AG04450 (cell line): ENCODE measurements around the gene AVP. TPM values are rescaled to one million over a fixed set of nuclear protein-coding genes. Genes with fewer than 3 reads are reported as not detected.
A peak's percentile ranks its signal among the peaks of the same experiment; 100 is the strongest.

Source experiments
- CTCF ChIA-PET: fragments of 300-600, 350-600 bp; formaldehyde crosslinking; extraction: SDS; loops from one replicate; lab custom pipeline; 2022; ENCODE audit warnings: antibody characterized with exemption, inconsistent platforms; lab: Charles Lee
- POLR2A ChIA-PET: fragments of 350-600 bp; formaldehyde crosslinking; extraction: SDS; loops from one replicate; lab custom pipeline; 2021; ENCODE audit warnings: antibody characterized with exemption, inconsistent platforms; lab: Yijun Ruan, JAX
- DNase-seq: peaks from one replicate; pipeline ENCODE4 v3.0.0-alpha.2; 2011; ENCODE audit warnings: low read depth, low spot score
- H3K27ac ChIP-seq: one replicate; pipeline ENCODE4 v1.5.1; 2012; ENCODE audit warnings: low read depth, low read length, control low read depth
- H3K27me3 ChIP-seq: one replicate; pipeline ENCODE4 v1.6.0; 2012; ENCODE audit warnings: low read length; ENCODE audit not compliant: control insufficient read depth, insufficient read depth
- H3K4me3 ChIP-seq: 2 replicates; pipeline ENCODE4 v1.5.1; 2011; ENCODE audit warnings: mild to moderate bottlenecking, low read depth, low read length, control low read depth
- H3K9me3 ChIP-seq: 2 replicates; pipeline ENCODE4 v1.5.1; 2012; ENCODE audit warnings: low read length; ENCODE audit not compliant: control insufficient read depth, insufficient read depth
- polyA plus RNA-seq: library from polyadenylated mRNA; depleted of rRNA; stranded (reverse); fragments of >200 nt; gene quantifications from 2 replicates; pipeline ENCODE4 v1.2.3, GENCODE V29; 2011
- TF ChIP-seq, protein P1 (sequence below): IDR thresholded peaks from 2 replicates; pipeline ENCODE4 v1.5.1; 2011; ENCODE audit warnings: low read depth, low read length, control low read depth, inconsistent platforms

Gene AVP
- polyA plus RNA-seq, 1 experiment: not detected

DNA sequence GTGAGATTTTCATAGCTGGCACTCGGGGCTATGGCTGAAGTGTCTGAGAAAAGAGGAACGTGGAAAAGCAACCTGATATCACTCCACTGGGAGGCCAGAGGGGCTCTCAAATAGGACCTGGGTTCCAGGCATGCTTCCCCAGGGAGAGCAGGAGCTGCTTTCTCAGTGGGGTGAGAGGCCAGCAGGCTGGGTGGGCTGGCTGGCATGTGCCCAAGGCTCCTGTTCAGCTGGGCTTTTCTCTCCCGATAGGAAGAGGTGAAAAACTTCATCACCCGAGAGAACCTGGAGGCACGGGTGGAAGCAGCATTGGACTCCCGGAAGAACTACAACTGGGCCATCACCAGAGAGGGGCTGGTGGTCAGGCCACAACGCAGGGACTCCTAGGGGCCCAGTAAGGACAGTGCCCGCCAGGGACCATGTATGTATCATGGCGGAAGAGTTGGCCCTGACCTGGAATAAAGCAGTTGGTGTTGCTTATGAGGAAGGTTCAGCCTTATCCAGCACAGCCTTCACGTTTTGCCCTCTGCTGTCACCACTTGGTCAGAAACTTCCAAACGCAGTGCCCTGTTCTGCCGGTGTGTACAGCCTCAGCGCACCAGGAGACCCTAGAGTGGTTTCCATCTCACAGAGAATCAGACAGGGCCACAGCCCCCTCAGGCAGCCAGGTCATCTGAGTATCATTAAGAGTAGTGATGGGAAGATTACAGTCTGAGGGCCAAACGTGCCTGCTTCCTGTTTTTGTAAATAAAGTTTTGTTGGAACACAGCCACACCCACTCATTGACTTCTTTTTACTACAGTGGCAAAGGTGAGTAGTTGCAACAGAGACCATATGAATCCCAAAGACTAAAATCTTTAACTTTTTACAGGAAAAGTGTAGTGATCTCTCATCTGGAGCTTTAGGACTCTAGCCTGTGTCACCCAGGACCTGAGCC lies 36.8 kb downstream of the AVP start:
- no peak for DNase-seq
- Histone ChIP-seq H3K4me3 (no peak overlapping the region), H3K27ac (no peak overlapping the region), H3K27me3 (no peaks in the 10 kb centered on the region), H3K9me3 (no peaks in the 10 kb centered on the region; the same call in 1 of the 2 replicates)
- ChIA-PET CTCF (no interaction called here), POLR2A (no interaction called here)
- TF ChIP-seq, protein P1, sequence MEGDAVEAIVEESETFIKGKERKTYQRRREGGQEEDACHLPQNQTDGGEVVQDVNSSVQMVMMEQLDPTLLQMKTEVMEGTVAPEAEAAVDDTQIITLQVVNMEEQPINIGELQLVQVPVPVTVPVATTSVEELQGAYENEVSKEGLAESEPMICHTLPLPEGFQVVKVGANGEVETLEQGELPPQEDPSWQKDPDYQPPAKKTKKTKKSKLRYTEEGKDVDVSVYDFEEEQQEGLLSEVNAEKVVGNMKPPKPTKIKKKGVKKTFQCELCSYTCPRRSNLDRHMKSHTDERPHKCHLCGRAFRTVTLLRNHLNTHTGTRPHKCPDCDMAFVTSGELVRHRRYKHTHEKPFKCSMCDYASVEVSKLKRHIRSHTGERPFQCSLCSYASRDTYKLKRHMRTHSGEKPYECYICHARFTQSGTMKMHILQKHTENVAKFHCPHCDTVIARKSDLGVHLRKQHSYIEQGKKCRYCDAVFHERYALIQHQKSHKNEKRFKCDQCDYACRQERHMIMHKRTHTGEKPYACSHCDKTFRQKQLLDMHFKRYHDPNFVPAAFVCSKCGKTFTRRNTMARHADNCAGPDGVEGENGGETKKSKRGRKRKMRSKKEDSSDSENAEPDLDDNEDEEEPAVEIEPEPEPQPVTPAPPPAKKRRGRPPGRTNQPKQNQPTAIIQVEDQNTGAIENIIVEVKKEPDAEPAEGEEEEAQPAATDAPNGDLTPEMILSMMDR: no peak

DNA sequence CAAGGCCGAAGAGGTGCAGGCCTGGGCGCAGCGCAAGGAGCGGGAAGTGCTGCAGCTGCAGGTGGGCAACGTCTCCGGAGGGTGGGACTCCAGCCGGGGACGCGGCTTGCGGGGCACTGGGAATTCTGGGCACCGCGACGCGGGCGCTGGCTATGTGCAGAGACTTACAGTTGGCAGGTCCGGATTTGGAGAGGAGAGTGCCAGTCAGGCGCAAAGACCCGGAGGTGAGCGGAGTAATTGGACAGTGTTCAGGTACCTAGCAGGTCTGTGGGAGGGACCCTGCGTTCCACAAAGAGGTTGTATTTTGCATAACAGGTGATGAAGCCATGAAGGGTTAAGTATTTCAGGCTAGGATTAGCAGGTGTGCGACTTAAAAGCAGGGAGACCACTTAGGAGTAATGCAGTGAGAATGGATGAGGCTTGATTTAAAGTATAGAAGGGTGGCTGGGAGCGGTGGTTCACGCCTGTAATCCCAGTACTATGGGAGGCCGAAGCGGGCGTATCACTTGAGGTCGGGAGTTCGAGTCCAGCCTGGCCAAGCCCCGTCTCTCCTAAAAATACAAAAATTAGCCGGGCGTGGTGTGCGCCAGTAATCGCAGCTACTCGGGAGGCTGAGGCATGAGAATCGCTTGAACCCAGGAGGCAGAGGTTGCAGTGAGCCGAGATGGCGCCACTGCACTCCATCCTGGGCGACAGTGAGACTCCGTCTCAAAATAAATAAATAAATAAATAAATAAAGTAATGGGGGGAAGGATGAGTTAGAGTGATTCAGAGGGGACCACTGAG lies 37.7 kb downstream of the AVP start:
- ChIA-PET CTCF (no interaction called here), POLR2A (interaction anchor here (0.5 kb wide), 1 partner anchor 20 kb away, joined by 3 read pairs; no protein-coding TSS in a partner anchor)
- Histone ChIP-seq H3K27ac (no peak overlapping the region), H3K9me3 (no peaks in the 10 kb centered on the region; the same call in 1 of the 2 replicates), H3K4me3 (peak overlapping the region; percentile 81), H3K27me3 (no peaks in the 10 kb centered on the region)
- TF ChIP-seq, protein P1: no peak
- no peak for DNase-seq

DNA sequence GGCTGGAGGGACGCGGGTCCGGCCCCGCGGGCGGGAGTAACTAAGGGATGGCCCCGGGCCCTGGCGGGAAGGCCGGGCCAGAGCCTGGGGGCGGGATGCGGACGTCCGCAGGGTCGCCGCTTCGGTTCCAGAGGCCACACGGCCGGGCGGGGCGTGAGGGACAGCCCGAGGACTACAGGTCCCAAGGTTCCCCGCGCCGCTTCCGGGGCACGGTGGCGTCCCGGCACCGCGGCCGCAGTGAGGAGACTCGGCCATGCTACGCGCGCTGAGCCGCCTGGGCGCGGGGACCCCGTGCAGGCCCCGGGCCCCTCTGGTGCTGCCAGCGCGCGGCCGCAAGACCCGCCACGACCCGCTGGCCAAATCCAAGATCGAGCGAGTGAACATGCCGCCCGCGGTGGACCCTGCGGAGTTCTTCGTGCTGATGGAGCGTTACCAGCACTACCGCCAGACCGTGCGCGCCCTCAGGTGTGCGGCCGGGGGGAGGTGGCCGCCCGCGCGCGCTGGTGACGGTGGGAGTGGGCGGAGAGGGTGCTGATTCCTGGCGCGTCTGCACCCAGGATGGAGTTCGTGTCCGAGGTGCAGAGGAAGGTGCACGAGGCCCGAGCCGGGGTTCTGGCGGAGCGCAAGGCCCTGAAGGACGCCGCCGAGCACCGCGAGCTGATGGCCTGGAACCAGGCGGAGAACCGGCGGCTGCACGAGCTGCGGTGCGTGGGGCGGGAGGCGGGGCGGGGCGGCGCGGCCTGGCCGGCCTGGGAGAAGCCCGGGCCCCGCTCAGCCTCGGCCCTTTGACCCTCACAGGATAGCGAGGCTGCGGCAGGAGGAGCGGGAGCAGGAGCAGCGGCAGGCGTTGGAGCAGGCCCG lies 38.5 kb downstream of the AVP start, which contains the start of gene MRPS26:
MRPS26 (plus strand) TSS at position 237 of the 861 bp plus-strand sequence; CDS start at position 254, 17 bp downstream.
- Histone ChIP-seq H3K27ac (peak within 1 kb of the TSS; percentile 77), H3K4me3 (peak within 1 kb of the TSS; percentile 81), H3K27me3 (no peaks in the 10 kb centered on the region), H3K9me3 (no peaks in the 10 kb centered on the region; the same call in 1 of the 2 replicates)
- ChIA-PET CTCF (interaction anchor here (0.5 to 1.0 kb wide), 3 partner anchors 8 to 58 kb away, joined by 3 read pairs; no protein-coding TSS in a partner anchor), POLR2A (interaction anchor here (0.5 to 0.8 kb wide), 3 partner anchors 8 to 33 kb away, joined by 3 to 4 read pairs (median 3); no protein-coding TSS in a partner anchor)
- TF ChIP-seq, protein P1: no peak
- DNase-seq: peak; percentile 37

DNA sequence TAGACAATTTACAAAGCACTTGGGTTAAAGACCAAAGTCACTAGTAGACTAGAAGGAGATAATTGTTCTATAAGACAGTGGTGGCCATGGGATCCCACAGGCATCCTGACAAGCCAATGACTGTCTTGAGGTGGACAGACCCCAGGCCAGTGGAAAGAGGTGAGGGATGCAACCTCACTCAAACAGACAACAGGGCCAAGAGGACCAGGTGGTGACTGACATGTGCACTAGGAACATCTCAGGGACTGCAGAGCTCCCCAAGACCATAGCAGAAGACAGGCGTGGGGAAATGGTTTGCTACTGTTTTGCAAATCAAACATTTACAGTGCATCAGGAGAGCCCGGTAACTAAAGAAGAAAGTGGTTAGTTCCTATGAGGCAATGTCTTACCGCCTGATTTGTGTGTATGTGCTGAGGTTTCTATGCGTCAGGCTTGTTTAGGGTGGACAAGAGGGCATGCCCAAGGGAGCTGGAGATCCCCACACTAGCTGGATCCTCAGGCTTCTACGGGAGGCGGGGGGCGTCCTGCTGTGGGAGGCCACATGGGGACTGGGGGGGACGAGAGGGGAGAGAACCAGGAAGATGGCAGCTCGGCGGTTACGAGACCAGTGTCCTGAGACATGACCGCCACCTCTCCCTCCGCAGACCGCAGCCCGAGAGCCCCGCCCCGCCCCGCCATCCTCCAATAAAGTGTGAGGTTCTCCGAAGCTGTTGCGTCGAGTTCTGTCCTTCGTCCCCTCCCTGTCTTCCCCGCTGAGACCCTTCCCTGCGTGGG lies 39.3 kb downstream of the AVP start:
- CTCF ChIA-PET: interaction anchor here (0.5 to 1.0 kb wide), 3 partner anchors 8 to 55 kb away, joined by 3 to 5 read pairs (median 3); no protein-coding TSS in a partner anchor
- H3K9me3 ChIP-seq: no peaks in the 10 kb centered on the region; the same call in 1 of the 2 replicates

More for the DNA sequence above, 39.3 kb downstream of the AVP start:
- POLR2A ChIA-PET: interaction anchor here (0.8 kb wide), 1 partner anchor 9 kb away, joined by 3 read pairs; no protein-coding TSS in a partner anchor
- Histone ChIP-seq H3K27me3 (no peaks in the 10 kb centered on the region), H3K27ac (peak overlapping the region; percentile 77), H3K4me3 (peak overlapping the region; percentile 81)
- TF ChIP-seq, protein P1: no peak
- peak; percentile 49 for DNase-seq
